ENCODE measurements around the gene TSPAN9. TPM values are rescaled to one million over a fixed set of nuclear protein-coding genes. Genes with fewer than 3 reads are reported as not detected.
A peak's percentile ranks its signal among the peaks of the same experiment; 100 is the strongest.

The TSPAN9 gene
- total RNA-seq, 1 donor from 2014 or later: 109 TPM

DNA sequence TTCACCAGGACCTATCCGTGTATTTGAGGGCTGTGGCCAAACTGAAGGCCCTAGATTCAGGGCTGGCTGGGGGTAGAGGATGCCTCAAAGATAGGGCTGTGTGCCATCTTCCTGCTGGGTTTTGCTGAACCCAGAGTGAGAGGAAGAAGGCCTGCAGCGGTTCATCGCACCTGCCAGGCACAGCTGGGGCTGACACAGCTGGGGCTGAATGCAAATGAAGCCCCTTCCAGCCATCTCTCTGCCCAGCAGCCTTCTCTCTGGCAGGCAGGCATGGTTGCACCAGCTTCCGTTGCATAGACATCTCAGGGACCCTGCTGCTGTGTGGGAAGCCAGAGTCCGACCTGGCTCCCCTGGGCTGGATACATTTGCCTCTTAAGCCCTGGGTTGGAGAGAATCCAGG, 152.4 kb downstream of the TSPAN9 start:
- H3K27ac ChIP-seq: no peak overlapping the region
- H3K36me3 ChIP-seq: no peaks in the 10 kb centered on the region
- DNase-seq (ENCODE audit: low spot score in 2 of 2): no peak
- H3K27me3 ChIP-seq: no peaks in the 10 kb centered on the region
- intact Hi-C loops (cut with DNase I): no loop called here
- no peaks in the 10 kb centered on the region for H3K9me3 ChIP-seq
- peaks cover 3 to 18% of the 10 kb centered on the region in 2 donors for H3K4me1 ChIP-seq
- H3K4me3 ChIP-seq: no peak overlapping the region
- TF ChIP-seq, protein P1, sequence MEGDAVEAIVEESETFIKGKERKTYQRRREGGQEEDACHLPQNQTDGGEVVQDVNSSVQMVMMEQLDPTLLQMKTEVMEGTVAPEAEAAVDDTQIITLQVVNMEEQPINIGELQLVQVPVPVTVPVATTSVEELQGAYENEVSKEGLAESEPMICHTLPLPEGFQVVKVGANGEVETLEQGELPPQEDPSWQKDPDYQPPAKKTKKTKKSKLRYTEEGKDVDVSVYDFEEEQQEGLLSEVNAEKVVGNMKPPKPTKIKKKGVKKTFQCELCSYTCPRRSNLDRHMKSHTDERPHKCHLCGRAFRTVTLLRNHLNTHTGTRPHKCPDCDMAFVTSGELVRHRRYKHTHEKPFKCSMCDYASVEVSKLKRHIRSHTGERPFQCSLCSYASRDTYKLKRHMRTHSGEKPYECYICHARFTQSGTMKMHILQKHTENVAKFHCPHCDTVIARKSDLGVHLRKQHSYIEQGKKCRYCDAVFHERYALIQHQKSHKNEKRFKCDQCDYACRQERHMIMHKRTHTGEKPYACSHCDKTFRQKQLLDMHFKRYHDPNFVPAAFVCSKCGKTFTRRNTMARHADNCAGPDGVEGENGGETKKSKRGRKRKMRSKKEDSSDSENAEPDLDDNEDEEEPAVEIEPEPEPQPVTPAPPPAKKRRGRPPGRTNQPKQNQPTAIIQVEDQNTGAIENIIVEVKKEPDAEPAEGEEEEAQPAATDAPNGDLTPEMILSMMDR (IDR thresholded peaks at IDR 0.05): no peak

DNA sequence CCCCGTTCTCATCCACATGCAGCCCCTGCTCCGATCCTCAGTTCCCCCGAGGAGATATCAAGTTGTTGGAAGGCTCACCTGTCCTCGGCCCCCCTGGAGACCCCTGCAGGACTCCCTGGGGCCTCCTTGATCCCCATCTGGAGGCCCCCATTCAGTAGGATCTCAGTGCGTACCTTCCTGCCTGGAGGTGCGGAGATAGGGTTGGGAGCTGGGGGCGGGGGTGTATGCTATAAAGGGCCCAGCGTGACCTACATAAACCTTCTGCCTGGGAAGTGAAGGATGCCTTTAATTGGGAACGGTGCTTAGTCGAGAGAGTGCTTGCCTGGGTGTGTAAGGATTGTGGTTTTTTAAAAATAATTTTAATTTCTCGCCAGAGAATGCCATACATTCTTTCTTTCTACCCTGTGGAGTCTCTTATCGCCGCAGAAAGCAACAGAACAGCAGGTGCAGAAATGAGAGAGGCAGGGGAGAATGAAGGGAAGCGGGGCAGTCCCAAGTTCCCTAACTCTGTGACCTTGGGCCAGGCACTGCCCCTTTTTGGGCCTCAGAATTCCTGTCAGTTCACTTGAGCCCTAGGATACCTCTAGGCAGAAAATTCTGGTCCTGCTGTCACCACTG, 153.7 kb downstream of the TSPAN9 start:
- Histone ChIP-seq H3K4me3 (no peak overlapping the region), H3K9me3 (no peaks in the 10 kb centered on the region), H3K27me3 (no peaks in the 10 kb centered on the region), H3K27ac (peak overlapping the region; percentile 71 to 76), H3K4me1 (peaks cover 3 to 18% of the 10 kb centered on the region in 2 donors), H3K36me3 (no peaks in the 10 kb centered on the region)
- TF ChIP-seq, protein P1 (IDR thresholded peaks at IDR 0.05): no peak
- DNase-seq (ENCODE audit: low spot score in 2 of 2): no peak
- intact Hi-C loops (cut with DNase I): no loop called here

DNA sequence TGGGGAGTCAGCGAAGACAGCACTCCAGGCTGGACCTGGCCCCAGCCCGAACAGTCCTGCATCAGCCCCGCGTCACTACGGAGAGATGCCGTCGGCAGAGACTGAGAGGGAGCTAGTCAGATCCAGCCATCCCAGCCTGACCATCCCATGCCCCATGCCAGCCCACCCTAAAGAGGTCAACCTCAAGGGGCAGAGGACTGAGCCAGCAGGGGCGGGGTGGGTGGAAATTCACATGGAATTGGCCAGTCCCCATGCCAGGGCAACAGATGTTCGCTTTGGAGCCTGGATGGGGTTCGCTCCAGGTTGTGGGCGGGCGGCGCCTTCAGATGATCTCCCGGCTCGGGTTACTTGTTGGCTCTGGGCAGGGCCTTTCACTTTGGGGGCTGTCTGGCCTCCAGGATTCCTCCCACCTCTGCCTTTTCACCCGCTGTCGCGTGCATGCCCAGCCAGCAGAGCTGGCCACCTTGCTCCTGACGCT, 154.3 kb downstream of the TSPAN9 start:
- intact Hi-C loops (cut with DNase I): no loop called here
- Histone ChIP-seq H3K4me3 (peak overlapping the region in 1 of 2 donors; percentile 23), H3K36me3 (no peaks in the 10 kb centered on the region), H3K27me3 (no peaks in the 10 kb centered on the region), H3K9me3 (no peaks in the 10 kb centered on the region), H3K27ac (peak overlapping the region; percentile 71 to 76), H3K4me1 (peaks cover 3 to 18% of the 10 kb centered on the region in 2 donors)
- DNase-seq (ENCODE audit: low spot score in 2 of 2): peak in 1 of 2 donors; percentile 68
- TF ChIP-seq, protein P1 (IDR thresholded peaks at IDR 0.05): no peak

DNA sequence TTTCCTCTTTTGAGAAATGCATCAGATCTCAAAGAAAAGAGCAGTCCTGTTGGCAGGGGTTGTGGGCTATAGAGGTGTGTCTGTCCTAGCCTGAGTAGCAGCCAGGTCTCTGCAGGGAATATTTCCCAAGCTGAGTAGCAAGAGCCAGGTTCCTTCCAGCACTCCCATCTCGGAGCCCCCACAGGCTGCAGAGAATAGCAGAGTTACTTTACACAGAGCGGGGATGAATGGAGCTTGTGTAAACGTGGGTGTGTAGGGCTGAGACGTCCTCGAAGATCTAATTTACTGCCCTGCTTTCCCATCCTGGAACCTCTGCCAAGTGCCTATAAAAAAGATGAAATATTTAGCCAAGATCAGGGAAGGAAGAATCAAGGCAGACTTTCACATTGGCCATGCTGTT, 156.6 kb downstream of the TSPAN9 start:
- Histone ChIP-seq H3K9me3 (no peaks in the 10 kb centered on the region), H3K36me3 (no peaks in the 10 kb centered on the region), H3K4me1 (peaks cover 3 to 18% of the 10 kb centered on the region in 2 donors), H3K27ac (no peak overlapping the region), H3K27me3 (no peaks in the 10 kb centered on the region), H3K4me3 (no peak overlapping the region)
- intact Hi-C loops (cut with DNase I): no loop called here
- TF ChIP-seq, protein P1 (IDR thresholded peaks at IDR 0.05): no peak
- DNase-seq (ENCODE audit: low spot score in 2 of 2): no peak

DNA sequence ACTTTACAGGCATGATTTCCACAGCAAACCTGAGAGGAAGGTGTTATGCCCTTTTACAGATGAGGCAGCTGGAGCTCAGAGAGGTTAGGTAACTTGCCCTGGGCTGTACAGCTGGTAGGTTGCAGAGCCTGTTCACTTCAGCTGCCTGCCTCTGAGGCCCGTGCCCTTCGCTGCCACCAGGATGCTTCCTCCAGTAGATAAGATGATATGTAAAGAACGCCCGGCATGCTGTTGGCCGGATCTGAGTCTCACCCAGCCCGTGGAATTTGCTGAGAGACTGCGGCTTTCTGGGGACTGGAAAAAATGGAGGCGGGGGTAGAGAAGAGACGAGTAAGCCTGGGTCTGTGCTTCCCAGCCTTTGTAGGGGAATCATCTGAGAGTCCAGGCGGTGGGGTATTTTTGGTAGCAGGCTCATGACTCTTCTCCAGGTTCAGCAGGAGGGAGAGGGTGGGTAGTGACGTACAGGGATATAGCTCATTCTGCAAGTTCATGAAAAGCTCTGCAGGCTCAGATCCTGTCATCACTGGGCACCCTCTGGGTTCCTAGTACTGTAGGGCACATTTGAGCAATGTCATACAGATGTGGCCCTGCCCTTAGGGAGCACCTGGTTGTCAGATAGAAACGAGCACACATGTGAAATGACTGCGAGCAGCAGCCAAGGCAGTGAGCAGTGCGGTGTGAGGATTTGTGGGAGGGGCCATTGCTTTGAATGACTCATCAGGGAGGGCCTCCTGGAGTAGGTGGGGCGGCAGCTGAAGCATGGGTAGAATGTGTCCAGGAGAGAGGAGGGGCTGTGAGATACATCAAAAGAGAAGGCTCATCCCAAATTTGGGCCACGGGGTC, 159.4 kb downstream of the TSPAN9 start:
- no peaks in the 10 kb centered on the region for H3K9me3 ChIP-seq
- no peak overlapping the region for H3K4me3 ChIP-seq
- H3K27ac ChIP-seq: no peak overlapping the region
- no peaks in the 10 kb centered on the region for H3K27me3 ChIP-seq
- H3K36me3 ChIP-seq: no peaks in the 10 kb centered on the region
- no peak for DNase-seq (ENCODE audit: low spot score in 2 of 2)
- H3K4me1 ChIP-seq: peaks cover 0 to 6% of the 10 kb centered on the region in 2 donors
- intact Hi-C loops (cut with DNase I): no loop called here
- TF ChIP-seq, protein P1 (IDR thresholded peaks at IDR 0.05): no peak

Measured in ascending aorta (tissue), 2 donors.